Tibial nerve (tissue), 4 donors: ENCODE results near the gene GOLGA8R.
"Not testable (repeated sequence)": the region's sequence is repeated elsewhere in the genome, so short reads cannot be mapped to it uniquely, and the experiment has no call there.

Source experiments
- EP300 ChIP-seq, 2 donors: sonication (generic); formaldehyde crosslinking; IDR thresholded peaks; one replicate each; pipeline ENCODE4 v1.6.1; 2017; ENCODE audit warnings: antibody characterized with exemption in 2 of 2, mild to moderate bottlenecking in 1 of 2
- POLR2A ChIP-seq, 2 donors: fragments of 450-650 bp; IDR thresholded peaks; one replicate each; pipeline ENCODE4 v1.6.1; 2017; ENCODE audit warnings: antibody characterized with exemption in 2 of 2, mild to moderate bottlenecking in 2 of 2, moderate library complexity in 2 of 2
- TF ChIP-seq, protein P1 (sequence below), 5 experiments: fragments of 200-600 bp in 3 of 5; fragments of 450-650 bp in 2 of 5; sonication (generic) in 3 of 5; IDR thresholded peaks; one replicate each; pipeline ENCODE4 v1.5.1; 2016 to 2019; ENCODE audit warnings: antibody characterized with exemption in 5 of 5, mild to moderate bottlenecking in 3 of 5, moderate library complexity in 2 of 5

DNA sequence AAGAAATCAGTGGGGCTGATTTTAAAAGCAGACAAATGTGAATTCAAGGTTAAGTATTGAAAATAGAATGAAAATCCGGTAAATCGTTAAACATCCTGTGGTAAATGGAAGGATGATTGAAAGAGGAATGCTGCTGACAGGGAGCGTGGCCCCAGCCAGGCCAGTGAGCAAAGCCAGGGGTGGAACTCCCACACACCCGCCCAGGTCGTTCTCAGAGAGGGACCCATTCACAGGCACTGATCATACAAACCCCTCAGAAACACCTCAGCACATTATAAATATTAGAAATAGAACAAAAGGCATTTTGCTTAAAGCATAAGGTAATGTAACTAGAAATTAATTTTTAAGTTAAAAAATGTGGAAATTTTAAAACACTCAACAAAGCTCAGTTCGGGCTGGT, 59.0 kb downstream of the GOLGA8R start:
- TF ChIP-seq, protein P1, sequence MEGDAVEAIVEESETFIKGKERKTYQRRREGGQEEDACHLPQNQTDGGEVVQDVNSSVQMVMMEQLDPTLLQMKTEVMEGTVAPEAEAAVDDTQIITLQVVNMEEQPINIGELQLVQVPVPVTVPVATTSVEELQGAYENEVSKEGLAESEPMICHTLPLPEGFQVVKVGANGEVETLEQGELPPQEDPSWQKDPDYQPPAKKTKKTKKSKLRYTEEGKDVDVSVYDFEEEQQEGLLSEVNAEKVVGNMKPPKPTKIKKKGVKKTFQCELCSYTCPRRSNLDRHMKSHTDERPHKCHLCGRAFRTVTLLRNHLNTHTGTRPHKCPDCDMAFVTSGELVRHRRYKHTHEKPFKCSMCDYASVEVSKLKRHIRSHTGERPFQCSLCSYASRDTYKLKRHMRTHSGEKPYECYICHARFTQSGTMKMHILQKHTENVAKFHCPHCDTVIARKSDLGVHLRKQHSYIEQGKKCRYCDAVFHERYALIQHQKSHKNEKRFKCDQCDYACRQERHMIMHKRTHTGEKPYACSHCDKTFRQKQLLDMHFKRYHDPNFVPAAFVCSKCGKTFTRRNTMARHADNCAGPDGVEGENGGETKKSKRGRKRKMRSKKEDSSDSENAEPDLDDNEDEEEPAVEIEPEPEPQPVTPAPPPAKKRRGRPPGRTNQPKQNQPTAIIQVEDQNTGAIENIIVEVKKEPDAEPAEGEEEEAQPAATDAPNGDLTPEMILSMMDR (IDR thresholded peaks at IDR 0.05): not testable (repeated sequence)
- not testable (repeated sequence) for TF ChIP-seq EP300, POLR2A (IDR thresholded peaks at IDR 0.05)
